ENCODE results near the gene LRRC63.

Gene LRRC63

DNA sequence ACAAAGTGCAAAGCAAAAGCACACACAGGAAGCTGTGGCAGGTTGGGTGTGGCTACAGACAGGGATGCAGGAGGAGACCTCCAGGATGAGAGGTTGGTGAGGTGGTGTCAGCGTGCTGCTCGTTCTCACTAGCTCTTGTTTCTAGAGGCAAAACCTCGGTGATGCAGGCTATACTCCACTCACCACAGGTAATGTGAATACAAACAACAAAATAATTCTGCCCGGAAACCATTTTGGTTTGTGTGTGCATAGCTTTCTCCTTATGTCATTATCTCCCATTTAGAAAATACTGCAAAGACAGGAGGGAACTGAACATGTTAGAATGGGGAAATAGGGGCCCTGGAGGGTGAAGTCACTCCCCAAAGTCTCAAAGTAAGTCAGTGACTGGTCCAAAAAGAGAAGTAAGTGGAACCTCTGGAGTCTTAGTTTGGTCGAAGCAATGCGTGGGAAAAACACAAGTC, 39.2 kb upstream of the LRRC63 start:
- CTCF ChIA-PET = interaction anchor here (0.6 to 3.0 kb wide), 5 partner anchors 11 to 141 kb away, joined by 3 to 20 read pairs (median 5); no protein-coding TSS in a partner anchor
- H3K4me3 Mint-ChIP-seq = peak overlapping the region; percentile 51
- no peaks in the 10 kb centered on the region for H3K27me3 Mint-ChIP-seq
- peaks cover 93% of the 10 kb centered on the region for H3K4me1 Mint-ChIP-seq
- peaks cover 81% of the 10 kb centered on the region for H3K36me3 Mint-ChIP-seq
- DNase-seq = peak; percentile 90
- H3K27ac Mint-ChIP-seq = peak overlapping the region; percentile 96
- no peaks in the 10 kb centered on the region for H3K9me3 Mint-ChIP-seq

DNA sequence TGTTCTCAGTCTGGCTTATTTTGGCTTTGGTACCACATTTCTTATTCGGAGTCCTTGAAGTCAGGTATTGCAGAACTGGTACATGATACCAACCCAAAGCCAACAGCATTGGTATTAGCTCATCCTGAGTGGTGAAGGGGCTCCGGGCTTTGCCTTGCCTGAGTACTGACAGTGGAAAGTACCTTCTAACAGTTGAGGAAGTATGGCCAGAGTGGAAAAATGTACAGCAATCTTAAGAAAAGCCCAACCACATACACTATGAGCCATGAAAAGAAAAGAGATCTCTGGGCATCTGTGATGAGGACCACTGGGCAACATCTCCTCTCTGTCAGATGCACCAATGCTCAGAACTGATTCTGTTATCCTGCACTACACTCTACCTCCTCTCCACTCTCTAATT, 38.1 kb upstream of the LRRC63 start:
- DNase-seq = peak; percentile 42
- Mint-ChIP-seq H3K4me1 (peaks cover 92% of the 10 kb centered on the region), H3K36me3 (peaks cover 82% of the 10 kb centered on the region), H3K27me3 (no peaks in the 10 kb centered on the region), H3K4me3 (peak overlapping the region; percentile 51), H3K9me3 (no peaks in the 10 kb centered on the region), H3K27ac (peak overlapping the region; percentile 96)
- CTCF ChIA-PET = interaction anchor here (1.2 to 3.0 kb wide), 2 partner anchors 13 to 26 kb away, joined by 4 to 20 read pairs; no protein-coding TSS in a partner anchor

GRCh38 chr13:46176756-46177155, 35.0 kb upstream of the LRRC63 start:
- Mint-ChIP-seq H3K27me3 (no peaks in the 10 kb centered on the region), H3K36me3 (peaks cover 67% of the 10 kb centered on the region), H3K9me3 (no peaks in the 10 kb centered on the region), H3K4me3 (peak overlapping the region; percentile 88), H3K27ac (peak overlapping the region; percentile 81), H3K4me1 (peaks cover 61% of the 10 kb centered on the region)
- DNase-seq = no peak
- CTCF ChIA-PET = interaction anchor here (0.8 to 1.3 kb wide), 5 partner anchors 9 to 113 kb away, joined by 3 to 4 read pairs (median 3); no protein-coding TSS in a partner anchor

GRCh38 chr13:46178143-46178542, 33.6 kb upstream of the LRRC63 start:
- no peak for DNase-seq
- CTCF ChIA-PET = interaction anchor here (0.7 to 2.0 kb wide), 2 partner anchors 9 to 18 kb away, joined by 3 to 9 read pairs; no protein-coding TSS in a partner anchor
- peak overlapping the region; percentile 88 for H3K4me3 Mint-ChIP-seq
- H3K9me3 Mint-ChIP-seq = no peaks in the 10 kb centered on the region
- H3K27me3 Mint-ChIP-seq = no peaks in the 10 kb centered on the region
- H3K36me3 Mint-ChIP-seq = peaks cover 57% of the 10 kb centered on the region
- H3K4me1 Mint-ChIP-seq = peaks cover 59% of the 10 kb centered on the region
- peak overlapping the region; percentile 81 for H3K27ac Mint-ChIP-seq

- H3K9me3 Mint-ChIP-seq = no peaks in the 10 kb centered on the region
Observed at GRCh38 chr13:46178821-46179220, 32.9 kb upstream of the LRRC63 start.

GRCh38 chr13:46179491-46179908, 32.2 kb upstream of the LRRC63 start:
- peaks cover 47% of the 10 kb centered on the region for H3K36me3 Mint-ChIP-seq
- peak overlapping the region; percentile 88 for H3K4me3 Mint-ChIP-seq
- peak; percentile 89 for DNase-seq
- H3K27ac Mint-ChIP-seq = peak overlapping the region; percentile 98
- peaks cover 60% of the 10 kb centered on the region for H3K4me1 Mint-ChIP-seq
- no peaks in the 10 kb centered on the region for H3K27me3 Mint-ChIP-seq
- no peaks in the 10 kb centered on the region for H3K9me3 Mint-ChIP-seq
- CTCF ChIA-PET = interaction anchor here (1.3 to 2.0 kb wide), 3 partner anchors 9 to 20 kb away, joined by 4 to 9 read pairs (median 7); no protein-coding TSS in a partner anchor

More at GRCh38 chr13:46178821-46179220, 32.9 kb upstream of the LRRC63 start:
- CTCF ChIA-PET = interaction anchor here (0.7 to 2.0 kb wide), 4 partner anchors 8 to 19 kb away, joined by 3 to 9 read pairs (median 6); no protein-coding TSS in a partner anchor
- DNase-seq = no peak
- H3K27ac Mint-ChIP-seq = peak overlapping the region; percentile 98
- H3K36me3 Mint-ChIP-seq = peaks cover 50% of the 10 kb centered on the region
- H3K4me3 Mint-ChIP-seq = peak overlapping the region; percentile 88
- H3K27me3 Mint-ChIP-seq = no peaks in the 10 kb centered on the region
- H3K4me1 Mint-ChIP-seq = peaks cover 59% of the 10 kb centered on the region

- Mint-ChIP-seq H3K36me3 (peaks cover 41% of the 10 kb centered on the region), H3K27ac (peak overlapping the region; percentile 98), H3K9me3 (no peaks in the 10 kb centered on the region), H3K4me3 (peak overlapping the region; percentile 88), H3K27me3 (no peaks in the 10 kb centered on the region), H3K4me1 (peaks cover 60% of the 10 kb centered on the region)
- no peak for DNase-seq
- CTCF ChIA-PET = interaction anchor here (0.8 to 1.8 kb wide), 3 partner anchors 10 to 19 kb away, joined by 3 to 7 read pairs (median 4); no protein-coding TSS in a partner anchor
Observed at GRCh38 chr13:46179969-46180763, 31.6 kb upstream of the LRRC63 start.

DNA sequence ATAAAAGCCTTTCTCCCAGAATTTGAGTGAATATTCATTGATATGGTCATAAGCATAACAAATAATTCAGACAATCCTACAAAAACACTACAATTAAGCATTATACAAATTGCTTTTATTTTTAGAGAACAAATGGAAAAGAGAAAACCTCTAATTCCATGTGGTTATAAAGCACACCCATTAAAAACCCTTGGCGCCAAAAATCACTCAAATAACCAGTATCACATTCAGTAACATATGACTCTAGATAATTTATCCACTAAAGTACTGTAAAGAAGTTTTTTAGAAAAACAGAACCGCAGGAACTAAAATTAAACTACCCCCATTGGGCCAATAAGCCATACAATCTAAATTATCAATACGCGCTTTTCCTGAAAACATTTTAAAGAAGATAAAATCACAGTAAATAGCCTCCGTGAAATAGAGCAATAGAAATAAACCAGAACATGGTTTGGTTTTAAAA, 30.3 kb upstream of the LRRC63 start:
- CTCF ChIA-PET = interaction anchor here (1.4 kb wide), 1 partner anchor 11 kb away, joined by 4 read pairs; no protein-coding TSS in a partner anchor
- Mint-ChIP-seq H3K27ac (peak overlapping the region; percentile 98), H3K27me3 (no peaks in the 10 kb centered on the region), H3K36me3 (peaks cover 32% of the 10 kb centered on the region), H3K4me1 (peaks cover 55% of the 10 kb centered on the region), H3K4me3 (peak overlapping the region; percentile 88), H3K9me3 (no peaks in the 10 kb centered on the region)
- DNase-seq = no peak

DNA sequence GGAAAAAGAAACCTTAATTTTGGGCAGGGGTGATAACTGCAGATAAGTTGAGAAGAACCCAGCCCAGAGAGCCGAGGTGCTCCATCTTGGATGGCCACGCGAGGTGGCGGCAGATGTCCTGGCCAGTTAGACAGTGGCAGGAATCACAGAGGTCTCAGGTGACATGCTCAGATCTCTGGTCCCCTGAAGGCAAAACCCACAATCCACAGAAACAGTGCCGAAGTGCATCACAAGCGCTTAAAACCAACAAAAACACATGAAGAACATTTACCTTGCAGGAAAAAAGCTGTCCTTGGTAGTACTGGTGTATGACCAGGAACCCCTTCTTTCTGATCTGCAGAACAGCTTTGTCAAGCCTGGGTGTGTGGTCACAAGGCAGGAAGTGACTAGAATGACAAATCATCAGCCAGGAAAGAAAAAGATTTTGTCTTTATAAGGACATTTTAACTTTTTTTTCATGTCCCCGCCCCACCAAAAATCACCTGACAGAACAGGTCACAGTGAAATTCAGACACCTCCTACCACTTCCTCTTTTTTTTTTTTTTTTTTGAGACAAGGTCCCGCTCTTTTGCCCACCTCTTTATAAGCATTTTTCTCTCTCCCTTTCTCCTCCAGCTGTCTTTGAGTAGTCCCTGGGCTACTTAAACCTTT, 29.8 kb upstream of the LRRC63 start, which contains the start of gene LCP1:
TSS of gene LCP1 (minus strand) at position 338 of the 651 bp plus-strand sequence. CDS start 22,515 bp downstream, outside the sequence.
- DNase-seq = peak; percentile 90
- H3K27me3 Mint-ChIP-seq = no peaks in the 10 kb centered on the region

GRCh38 chr13:46182491-46182877, 29.2 kb upstream of the LRRC63 start:
- CTCF ChIA-PET = interaction anchor here (0.6 to 1.4 kb wide), 5 partner anchors 11 to 557 kb away, joined by 3 to 8 read pairs (median 3); no protein-coding TSS in a partner anchor
- peaks cover 46% of the 10 kb centered on the region for H3K4me1 Mint-ChIP-seq
- peak overlapping the region; percentile 88 for H3K4me3 Mint-ChIP-seq
- H3K27me3 Mint-ChIP-seq = no peaks in the 10 kb centered on the region
- no peaks in the 10 kb centered on the region for H3K9me3 Mint-ChIP-seq
- H3K36me3 Mint-ChIP-seq = peaks cover 22% of the 10 kb centered on the region
- peak overlapping the region; percentile 98 for H3K27ac Mint-ChIP-seq
- no peak for DNase-seq

More for the DNA sequence above, 29.8 kb upstream of the LRRC63 start, which contains the start of gene LCP1:
- Mint-ChIP-seq H3K36me3 (peaks cover 27% of the 10 kb centered on the region), H3K4me1 (peaks cover 49% of the 10 kb centered on the region), H3K9me3 (no peaks in the 10 kb centered on the region), H3K4me3 (peak within 1 kb of the TSS; percentile 88), H3K27ac (peak within 1 kb of the TSS; percentile 98)
- CTCF ChIA-PET = interaction anchor here (0.6 to 1.4 kb wide), 5 partner anchors 11 to 556 kb away, joined by 3 to 8 read pairs (median 3); no protein-coding TSS in a partner anchor

DNA sequence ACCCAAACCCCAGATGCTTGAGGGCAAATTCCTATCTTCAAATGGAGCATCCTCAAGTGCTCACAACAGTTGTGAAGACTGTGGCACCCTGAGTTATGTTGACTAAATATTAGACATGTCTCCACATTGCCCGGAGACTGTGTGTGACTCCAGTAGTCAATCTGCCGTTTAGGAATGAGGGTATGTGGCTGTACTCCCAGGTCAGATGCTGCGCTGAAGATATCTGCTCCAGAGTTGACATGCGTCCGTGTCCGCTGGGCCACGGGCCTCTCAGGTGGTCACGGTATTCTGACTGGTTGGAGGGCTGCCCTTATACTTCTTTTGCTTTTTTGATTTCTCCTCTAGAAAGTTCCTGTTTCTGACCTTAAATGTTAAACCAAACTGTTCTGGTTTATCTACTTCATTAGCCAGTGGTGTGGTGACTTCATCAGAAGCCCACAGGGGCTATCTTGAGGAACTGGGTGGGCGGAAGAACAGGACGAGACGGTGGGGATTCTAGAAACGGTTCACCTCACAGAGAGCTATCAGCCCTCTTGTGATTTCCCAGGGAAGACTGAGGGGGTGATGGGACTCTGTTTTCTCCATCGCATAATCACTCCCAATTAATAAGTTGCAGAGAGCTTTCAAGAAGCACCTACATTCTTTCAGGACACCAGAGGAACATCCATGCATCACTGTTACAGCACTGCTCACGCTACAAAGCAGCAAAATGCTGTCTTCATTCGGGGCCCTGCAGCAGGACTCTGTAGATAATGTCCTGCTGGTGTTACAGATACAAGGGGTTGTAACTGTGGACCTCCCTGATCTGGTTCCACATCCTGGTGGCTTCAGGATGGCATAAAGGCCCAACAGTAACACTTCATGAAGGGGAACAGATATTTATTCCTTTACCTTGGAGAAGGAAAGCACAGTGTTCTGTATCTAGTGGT, 28.4 kb upstream of the LRRC63 start:
- DNase-seq = no peak
- peaks cover 38% of the 10 kb centered on the region for H3K4me1 Mint-ChIP-seq
- CTCF ChIA-PET = interaction anchor here (1.0 to 1.3 kb wide), 3 partner anchors 10 to 23 kb away, joined by 3 to 8 read pairs (median 3); no protein-coding TSS in a partner anchor
- H3K9me3 Mint-ChIP-seq = no peaks in the 10 kb centered on the region
- H3K27ac Mint-ChIP-seq = peak overlapping the region; percentile 98
- peak overlapping the region; percentile 88 for H3K4me3 Mint-ChIP-seq
- H3K36me3 Mint-ChIP-seq = peaks cover 14% of the 10 kb centered on the region
- H3K27me3 Mint-ChIP-seq = no peaks in the 10 kb centered on the region

GRCh38 chr13:46184277-46184699, 27.4 kb upstream of the LRRC63 start:
- Mint-ChIP-seq H3K4me3 (peak overlapping the region; percentile 88), H3K27ac (peak overlapping the region; percentile 98), H3K9me3 (no peaks in the 10 kb centered on the region), H3K36me3 (peaks cover 11% of the 10 kb centered on the region), H3K27me3 (no peaks in the 10 kb centered on the region), H3K4me1 (peaks cover 36% of the 10 kb centered on the region)
- CTCF ChIA-PET = interaction anchor here (1.0 to 2.3 kb wide), 5 partner anchors 24 to 137 kb away, joined by 3 to 11 read pairs (median 4); no protein-coding TSS in a partner anchor
- peak; percentile 83 for DNase-seq

Measured in activated naive CD4-positive, alpha-beta T cell treated with anti-CD3 and anti-CD28 coated beads, Interleukin-2, amount 10 ng/mL, durations not matched to agents 7 days and 5 days (primary cell).